Bronchial epithelial cell (primary cell): ENCODE data around the gene EFCAB6. TPM values are rescaled to one million over a fixed set of nuclear protein-coding genes. Genes with fewer than 3 reads are reported as not detected.
A peak's percentile ranks its signal among the peaks of the same experiment; 100 is the strongest.

Experiments
- DNase-seq: peaks from one replicate; pipeline ENCODE4 v3.0.0-alpha.2; 2010; ENCODE audit warnings: low read depth
- FAIRE-seq: peaks from 2 replicates; lab custom pipeline; 2011; peaks lifted over from hg19 to GRCh38; lab: Jason Lieb, UNC
- H3K27me3 ChIP-seq: 2 replicates; pipeline ENCODE4 v1.5.1; 2011; ENCODE audit warnings: low read length; ENCODE audit not compliant: control insufficient read depth, insufficient read depth
- H3K36me3 ChIP-seq: 2 replicates; pipeline ENCODE4 v1.5.1; 2011; ENCODE audit warnings: low read length; ENCODE audit not compliant: control insufficient read depth, insufficient read depth
- H3K4me3 ChIP-seq: 2 replicates; pipeline ENCODE4 v1.5.1; 2011; ENCODE audit warnings: mild to moderate bottlenecking, low read depth, low read length, control low read depth
- total RNA-seq: library from RNA; depleted of rRNA; stranded (reverse); fragments of >200 nt; gene quantifications from 2 replicates; pipeline ENCODE4 v1.2.1, GENCODE V29; 2014
- TF ChIP-seq, protein P1 (sequence below): IDR thresholded peaks from 2 replicates; pipeline ENCODE4 v1.5.1; 2011; ENCODE audit warnings: mild to moderate bottlenecking, moderate library complexity, low read length, control low read depth, inconsistent platforms; ENCODE audit not compliant: insufficient read depth, severe bottlenecking

The EFCAB6 gene
- total RNA-seq, 1 donor from 2014 or later, result 0.26 TPM

DNA sequence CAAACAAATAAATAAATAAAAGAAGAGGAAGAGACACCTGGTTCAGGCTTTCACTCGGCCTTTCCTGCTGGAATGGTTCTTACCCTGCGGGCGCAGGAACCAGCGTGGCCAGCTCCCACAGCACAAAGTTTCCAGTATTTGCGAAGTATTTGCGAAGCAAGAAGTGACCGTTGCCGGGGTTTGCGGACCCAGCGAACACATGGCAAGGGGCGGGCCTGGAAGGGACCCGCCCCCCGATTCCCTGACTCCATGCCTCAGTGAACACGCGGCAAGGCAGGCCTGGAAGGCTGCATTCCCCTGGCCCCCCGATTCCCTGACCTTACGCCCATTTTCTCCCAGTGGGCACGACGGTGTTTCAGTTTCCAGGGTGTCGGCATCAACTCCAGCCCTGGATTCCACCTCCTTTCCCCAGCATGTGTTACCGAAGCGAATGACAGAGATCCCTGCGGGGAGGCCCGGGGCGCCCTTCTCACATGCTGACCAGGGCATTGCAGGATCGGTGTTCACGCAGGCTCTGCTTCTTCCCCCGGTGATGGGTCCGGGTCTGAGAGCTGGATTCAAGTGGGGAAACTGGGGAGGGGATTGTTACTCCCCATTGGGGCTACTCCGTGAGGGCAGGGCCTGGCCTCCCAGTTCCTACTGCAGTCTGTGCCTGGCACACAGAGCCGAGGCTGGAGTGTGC is 297.5 kb downstream of the EFCAB6 start:
- DNase-seq (no peak), FAIRE-seq (no peak)
- Histone ChIP-seq H3K36me3 (no peaks in the 10 kb centered on the region), H3K4me3 (no peak overlapping the region), H3K27me3 (no peaks in the 10 kb centered on the region)
- TF ChIP-seq, protein P1, sequence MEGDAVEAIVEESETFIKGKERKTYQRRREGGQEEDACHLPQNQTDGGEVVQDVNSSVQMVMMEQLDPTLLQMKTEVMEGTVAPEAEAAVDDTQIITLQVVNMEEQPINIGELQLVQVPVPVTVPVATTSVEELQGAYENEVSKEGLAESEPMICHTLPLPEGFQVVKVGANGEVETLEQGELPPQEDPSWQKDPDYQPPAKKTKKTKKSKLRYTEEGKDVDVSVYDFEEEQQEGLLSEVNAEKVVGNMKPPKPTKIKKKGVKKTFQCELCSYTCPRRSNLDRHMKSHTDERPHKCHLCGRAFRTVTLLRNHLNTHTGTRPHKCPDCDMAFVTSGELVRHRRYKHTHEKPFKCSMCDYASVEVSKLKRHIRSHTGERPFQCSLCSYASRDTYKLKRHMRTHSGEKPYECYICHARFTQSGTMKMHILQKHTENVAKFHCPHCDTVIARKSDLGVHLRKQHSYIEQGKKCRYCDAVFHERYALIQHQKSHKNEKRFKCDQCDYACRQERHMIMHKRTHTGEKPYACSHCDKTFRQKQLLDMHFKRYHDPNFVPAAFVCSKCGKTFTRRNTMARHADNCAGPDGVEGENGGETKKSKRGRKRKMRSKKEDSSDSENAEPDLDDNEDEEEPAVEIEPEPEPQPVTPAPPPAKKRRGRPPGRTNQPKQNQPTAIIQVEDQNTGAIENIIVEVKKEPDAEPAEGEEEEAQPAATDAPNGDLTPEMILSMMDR, result no peak

DNA sequence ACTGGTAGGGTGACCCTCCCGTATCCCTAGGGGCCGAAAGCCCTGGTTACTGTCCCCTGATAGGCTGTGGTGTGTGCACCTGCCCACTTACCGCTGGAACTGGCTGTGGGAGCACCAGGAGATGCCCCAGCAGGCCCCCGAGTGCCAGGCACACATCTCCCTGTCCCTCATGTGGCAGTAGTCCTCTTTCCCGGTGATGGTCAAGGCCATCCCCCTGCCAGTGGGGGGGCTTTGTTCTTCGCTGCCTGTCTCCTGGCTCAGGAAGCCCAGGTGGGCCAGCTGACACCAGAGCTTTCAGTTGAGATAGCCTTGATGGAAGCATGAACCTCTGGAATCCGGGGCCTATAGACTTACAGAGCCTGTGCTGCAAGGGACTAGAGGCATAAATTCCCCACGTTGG is 299.8 kb downstream of the EFCAB6 start:
- FAIRE-seq (no peak), DNase-seq (no peak)
- TF ChIP-seq, protein P1, result no peak
- Histone ChIP-seq H3K27me3 (no peaks in the 10 kb centered on the region), H3K36me3 (no peaks in the 10 kb centered on the region), H3K4me3 (no peak overlapping the region)

DNA sequence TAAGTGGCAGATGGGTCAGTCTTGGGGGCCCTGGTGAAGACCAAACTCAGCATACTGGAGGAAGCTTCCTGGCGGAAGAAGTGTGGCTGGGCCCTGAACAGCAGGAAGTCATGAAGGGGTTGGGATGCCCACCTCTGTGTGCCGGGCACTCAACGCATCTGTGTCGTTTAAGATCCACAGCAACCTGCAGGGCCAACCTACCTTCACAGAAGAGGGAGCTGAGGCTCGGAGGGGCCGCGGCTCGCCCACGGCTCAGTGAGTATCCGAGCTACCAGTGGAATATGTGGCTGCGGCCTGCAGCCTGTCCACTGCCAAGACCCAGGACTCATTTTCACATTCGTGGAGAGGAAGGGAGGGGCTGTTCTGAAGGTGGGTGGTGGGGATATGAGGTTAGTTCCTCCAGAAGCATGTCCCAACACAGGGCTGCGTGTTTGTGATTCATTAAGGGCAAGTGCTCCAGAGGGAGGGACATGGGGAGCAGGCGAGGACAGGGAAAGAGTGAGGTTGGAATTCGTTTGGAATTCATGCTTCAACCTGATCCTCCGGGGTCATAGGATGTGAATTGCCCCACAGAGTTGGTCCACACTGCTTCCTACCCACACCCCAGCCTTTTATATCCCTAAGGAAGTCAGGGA is 300.7 kb downstream of the EFCAB6 start:
- TF ChIP-seq, protein P1, result no peak
- H3K27me3 ChIP-seq, result no peaks in the 10 kb centered on the region
- no peak overlapping the region for H3K4me3 ChIP-seq
- no peaks in the 10 kb centered on the region for H3K36me3 ChIP-seq
- FAIRE-seq, result peak; percentile 55
- peak; percentile 93 for DNase-seq

DNA sequence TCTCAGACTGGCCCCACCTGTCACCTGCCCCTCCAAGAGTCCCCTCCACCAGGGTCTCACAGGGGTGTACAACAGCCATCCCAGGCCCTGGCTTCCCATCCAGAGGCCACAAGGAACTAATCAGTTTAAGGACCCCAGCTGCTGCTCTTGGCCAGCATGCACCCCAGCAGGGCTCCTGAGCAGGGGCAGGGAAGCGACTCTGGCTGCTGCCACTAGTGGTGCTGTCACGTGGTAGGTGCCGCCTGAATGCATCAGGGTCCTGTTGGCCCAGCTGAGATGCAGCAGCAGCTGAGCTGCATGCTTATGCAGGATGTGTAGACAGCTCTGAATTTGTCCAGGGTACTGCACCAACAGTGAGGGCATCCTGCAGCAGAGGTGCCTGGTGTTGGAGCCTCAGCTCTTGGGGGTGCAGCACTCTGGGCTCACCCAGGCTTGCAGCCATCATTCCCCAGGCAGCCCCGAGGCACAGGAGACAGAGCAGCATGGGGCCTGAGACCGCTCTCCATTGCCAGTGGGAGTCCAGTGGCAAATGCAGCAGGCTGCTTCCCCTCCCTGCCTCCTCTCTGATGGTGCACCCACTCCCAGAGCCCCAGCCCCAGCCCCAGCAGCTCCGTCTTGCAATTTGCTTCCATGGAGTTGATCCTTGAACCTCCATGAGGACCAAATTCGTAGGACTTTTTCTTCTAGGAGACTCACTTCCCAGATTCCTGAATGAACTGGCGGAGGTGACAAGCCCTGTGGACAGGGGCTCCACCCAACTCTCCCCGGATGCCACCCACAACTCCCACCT is 301.6 kb downstream of the EFCAB6 start:
- FAIRE-seq (no peak), DNase-seq (no peak)
- Histone ChIP-seq H3K27me3 (no peaks in the 10 kb centered on the region), H3K4me3 (no peak overlapping the region), H3K36me3 (no peaks in the 10 kb centered on the region)
- TF ChIP-seq, protein P1, result no peak

DNA sequence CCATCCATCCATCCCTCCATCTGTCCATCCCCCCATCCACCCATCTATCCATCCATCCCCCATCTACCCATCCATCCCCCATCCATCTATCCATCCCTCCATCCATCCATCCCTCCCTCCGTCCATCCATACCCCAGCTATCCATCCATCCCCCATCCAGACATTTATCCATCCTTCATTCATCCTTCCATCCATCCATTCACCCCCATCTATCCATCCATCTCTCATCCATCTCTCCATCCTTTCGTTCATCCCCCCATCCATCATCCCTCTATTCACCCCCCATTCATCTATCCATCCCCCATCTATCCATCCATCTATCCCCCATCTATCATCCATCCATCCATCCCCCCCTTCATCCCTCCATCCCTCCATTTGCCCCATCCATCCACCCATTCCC is 302.8 kb downstream of the EFCAB6 start:
- TF ChIP-seq, protein P1, result no peak
- Histone ChIP-seq H3K27me3 (no peaks in the 10 kb centered on the region), H3K4me3 (no peak overlapping the region), H3K36me3 (no peaks in the 10 kb centered on the region)
- FAIRE-seq (no peak), DNase-seq (no peak)
